HG03342 (cell line): ENCODE results near the gene RAB11FIP4.
"Not testable (repeated sequence)": the region's sequence is repeated elsewhere in the genome, so short reads cannot be mapped to it uniquely, and the experiment has no call there.

Source experiments
- ATAC-seq: cut with Tn5 transposase; IDR thresholded peaks from one replicate; pipeline ENCODE4 v1.9.1; 2021; ENCODE audit warnings: mild to moderate bottlenecking, moderate library complexity; ENCODE audit not compliant: unreplicated experiment

The RAB11FIP4 gene

GRCh38 chr17:31431852-31432658, 40.6 kb downstream of the RAB11FIP4 start:
- ATAC-seq = no peak

DNA sequence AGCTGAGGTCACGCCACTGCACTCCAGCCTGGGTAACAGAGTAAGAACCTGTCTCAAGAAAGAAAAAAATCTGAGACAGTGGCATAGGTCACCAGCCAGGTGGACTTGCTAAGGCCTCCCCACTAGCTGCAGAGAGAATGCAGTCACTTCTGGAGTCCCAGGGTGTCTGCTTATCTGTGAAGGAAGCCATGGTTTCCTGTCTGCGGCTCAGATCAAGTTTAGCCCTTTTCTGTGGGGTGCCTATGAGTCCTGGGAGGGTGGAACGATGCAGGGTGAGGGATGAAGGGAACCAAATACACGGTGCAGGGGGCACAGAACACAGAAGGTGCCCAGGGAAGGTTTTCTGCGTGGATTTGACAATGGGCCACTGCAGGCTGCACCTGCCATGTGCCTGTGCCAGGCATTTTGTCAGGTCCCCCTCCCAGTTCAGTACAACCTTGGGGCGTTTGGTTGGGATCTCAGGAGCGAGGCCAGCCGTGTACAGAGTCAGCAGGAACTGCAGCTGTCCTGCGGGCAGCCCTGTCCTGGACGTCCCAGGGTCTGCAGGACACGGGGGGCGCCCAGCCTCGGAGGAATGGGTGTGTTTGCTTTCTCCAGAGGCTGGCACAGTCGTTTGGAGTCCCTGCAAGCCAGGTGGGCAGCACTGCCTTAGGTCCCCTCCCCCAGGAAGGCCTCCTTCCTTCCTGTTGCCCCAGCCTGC, 41.8 kb downstream of the RAB11FIP4 start:
- ATAC-seq = no peak

GRCh38 chr17:31433811-31434726, 42.6 kb downstream of the RAB11FIP4 start:
- no peak for ATAC-seq

DNA sequence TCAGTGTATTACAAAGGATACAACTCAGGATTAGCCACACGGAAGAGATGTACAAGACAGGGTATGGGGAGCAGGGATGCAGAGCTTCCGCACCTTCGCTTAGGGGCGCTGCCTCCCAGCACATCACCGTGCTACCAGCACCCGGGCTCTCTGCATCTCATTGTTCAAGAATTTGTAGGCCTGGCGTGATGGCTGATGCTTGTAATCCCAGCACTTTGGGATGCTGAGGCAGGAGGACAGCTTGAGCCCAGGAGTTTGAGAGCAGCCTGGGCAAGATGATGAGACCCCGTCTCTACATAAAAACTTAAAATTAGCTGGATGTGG, 43.2 kb downstream of the RAB11FIP4 start:
- no peak for ATAC-seq

DNA sequence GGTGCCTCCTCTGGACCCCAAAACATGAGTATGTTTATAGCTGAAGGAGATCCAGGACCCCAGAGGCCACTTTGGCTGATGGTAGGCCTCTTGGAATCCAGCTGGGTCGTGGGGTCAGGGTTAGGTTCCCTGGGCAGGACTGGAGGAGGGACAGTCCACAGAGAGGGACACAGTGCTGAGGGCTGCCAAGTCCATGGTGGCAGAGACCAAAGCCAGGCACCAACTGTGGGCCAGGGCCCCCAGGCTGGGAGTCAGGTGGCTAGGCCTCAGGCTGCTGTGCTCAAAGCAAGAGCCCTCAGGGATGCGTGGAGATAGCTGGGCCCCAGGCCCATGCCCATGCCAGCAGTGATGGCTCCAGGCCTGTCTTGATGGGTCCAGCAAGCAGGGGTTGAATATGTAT, 44.1 kb downstream of the RAB11FIP4 start:
- no peak for ATAC-seq

DNA sequence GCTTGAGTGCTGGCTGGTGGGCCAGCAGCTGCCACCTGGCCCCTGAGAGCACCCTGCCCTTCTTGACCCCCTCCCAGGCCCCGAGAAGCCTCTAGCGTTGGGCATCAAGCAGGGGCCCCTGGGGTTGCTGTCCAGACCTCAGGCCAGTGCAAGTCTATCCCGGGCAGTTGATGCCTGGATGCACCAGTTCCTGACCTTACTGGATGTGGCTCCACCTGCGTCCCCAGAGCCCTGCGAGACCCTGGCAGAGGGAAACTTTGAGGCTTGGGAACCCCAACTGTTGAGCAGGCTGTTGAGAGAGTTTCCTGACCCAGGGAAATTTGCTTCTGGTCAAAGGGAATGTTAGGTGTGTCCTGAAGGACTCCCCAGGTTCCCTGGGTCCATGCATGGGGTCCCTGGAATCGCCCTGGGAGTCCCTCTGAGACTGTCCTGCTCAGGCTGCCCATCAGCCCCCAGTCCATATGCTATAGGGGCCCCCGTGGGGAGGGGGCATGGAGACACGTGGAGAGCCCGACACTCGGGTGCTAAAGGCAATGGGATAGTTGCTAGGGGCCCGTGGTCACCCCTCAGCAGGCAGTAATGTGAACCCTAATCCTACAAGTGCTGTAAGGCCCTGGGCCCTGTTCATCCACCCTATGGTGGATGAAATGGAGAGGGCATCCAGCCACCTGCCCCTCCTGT, 46.4 kb downstream of the RAB11FIP4 start:
- ATAC-seq = no peak

DNA sequence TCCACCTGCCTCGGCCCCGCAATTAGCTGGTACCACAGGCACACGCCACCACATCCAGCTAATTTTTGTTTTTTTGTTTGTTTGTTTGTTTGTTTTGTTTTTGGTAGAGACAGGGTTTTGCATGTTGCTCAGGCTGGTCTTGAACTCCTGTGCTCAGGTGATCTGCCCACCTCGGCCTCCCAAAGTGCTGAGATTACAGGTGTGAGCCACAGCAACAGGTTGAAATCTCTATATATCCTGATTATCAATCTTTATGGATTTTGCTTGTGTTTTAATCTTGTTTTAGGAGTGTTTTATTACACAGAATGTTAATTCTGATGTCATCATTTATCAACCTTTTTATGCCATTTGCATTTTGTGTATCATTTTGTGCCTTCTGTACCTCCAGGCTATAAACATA, 48.2 kb downstream of the RAB11FIP4 start:
- ATAC-seq = no peak

GRCh38 chr17:31442276-31442675, 50.8 kb downstream of the RAB11FIP4 start:
- no peak for ATAC-seq

GRCh38 chr17:31442856-31443255, 51.4 kb downstream of the RAB11FIP4 start:
- not testable (repeated sequence) for ATAC-seq

GRCh38 chr17:31443386-31443785, 51.9 kb downstream of the RAB11FIP4 start:
- no peak for ATAC-seq

- no peak for ATAC-seq
These were observed 52.6 kb downstream of the RAB11FIP4 start for GRCh38 chr17:31444026-31444425.

GRCh38 chr17:31446195-31446967, 54.9 kb downstream of the RAB11FIP4 start:
- no peak for ATAC-seq

- ATAC-seq = no peak
These were observed 57.1 kb downstream of the RAB11FIP4 start for GRCh38 chr17:31448467-31449077.

DNA sequence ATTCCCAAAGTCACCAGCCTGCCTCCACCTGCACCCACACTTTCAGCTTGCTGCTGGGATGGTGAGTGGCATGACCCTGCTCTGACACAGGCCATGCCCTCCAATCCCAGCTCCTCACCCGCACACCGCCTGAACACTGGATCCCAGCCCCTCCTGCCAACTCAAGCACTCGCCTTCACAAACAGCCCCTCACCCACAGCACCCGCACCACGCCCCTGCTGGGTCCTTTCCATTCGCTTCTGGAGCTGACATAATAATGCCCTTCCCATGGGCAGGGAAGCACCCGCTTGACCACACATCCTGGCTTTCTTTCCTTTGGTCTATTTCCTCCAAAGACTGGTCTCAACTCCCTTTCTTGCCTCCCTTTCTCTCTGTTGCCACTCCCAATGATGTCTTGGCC, 57.6 kb downstream of the RAB11FIP4 start:
- no peak for ATAC-seq

GRCh38 chr17:31449746-31450145, 58.3 kb downstream of the RAB11FIP4 start:
- ATAC-seq = no peak

DNA sequence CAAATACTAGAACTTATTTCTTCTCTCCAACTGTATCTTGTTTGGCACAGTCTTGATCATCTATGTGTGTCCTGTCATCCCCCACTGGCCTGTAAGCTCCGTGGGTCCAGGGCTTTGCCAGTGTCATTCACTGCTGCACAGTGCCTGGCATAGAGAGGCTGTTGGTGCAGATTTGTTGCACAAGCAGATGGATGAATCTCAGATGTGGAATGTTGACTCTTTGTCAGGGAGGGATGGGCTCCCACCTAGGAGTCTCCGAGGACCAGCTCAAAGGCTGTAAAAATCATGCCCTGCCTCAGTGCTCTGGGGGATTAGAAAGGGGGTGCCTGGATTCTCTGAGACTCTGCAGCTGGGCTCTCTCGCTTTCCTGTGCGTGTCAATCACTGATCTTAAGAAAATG, 60.6 kb downstream of the RAB11FIP4 start:
- ATAC-seq = no peak

DNA sequence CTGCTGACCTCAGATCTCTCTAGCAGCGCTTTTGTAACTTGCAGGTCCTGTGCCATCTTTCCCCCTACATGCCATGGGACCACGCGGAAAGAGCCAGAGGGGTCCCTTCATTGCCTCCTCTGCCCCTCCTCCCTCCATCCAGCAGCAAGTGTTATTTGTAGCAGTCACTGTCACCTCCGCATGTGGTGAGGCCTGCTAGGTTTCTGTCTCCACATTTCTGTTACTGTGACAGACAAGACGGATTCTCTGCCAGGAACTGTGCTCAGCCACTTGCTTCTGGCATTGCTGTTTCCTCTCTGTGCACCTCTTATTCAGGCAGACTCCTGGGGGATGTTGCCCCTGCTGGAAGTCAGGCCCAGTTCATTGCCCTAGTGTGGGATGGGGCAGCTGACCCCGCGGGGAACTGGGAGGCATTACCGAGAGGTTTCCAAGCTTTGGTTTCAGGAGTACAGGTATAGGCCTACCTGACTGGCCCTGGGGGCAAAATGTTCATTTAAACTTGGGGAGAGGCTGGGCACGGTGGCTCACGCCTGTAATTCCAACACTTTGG, 61.2 kb downstream of the RAB11FIP4 start:
- no peak for ATAC-seq

GRCh38 chr17:31453896-31454295, 62.4 kb downstream of the RAB11FIP4 start:
- ATAC-seq = no peak

DNA sequence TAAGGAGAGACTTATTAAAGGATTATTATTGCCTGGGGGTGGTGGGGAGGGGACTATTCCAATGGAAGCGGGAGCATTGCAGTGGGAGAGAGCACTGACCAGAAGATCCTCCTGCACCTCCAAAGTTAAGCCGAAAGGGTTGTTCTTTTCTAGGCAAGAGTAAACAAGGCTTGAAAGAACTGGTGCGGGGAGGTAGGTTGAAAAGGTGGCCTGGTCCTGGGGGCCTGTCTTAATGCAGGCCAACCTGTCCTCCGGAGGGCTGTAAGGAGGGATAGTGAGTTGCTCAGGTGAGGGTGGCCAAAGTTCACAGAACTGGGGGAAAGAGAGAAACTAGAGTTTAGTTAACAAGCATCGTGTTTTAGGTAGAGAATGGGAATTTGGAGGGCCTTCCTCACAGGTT, 65.3 kb downstream of the RAB11FIP4 start:
- no peak for ATAC-seq
